Limb (tissue), 2 donors: ENCODE measurements around the gene TNFAIP2.
A peak's percentile ranks its signal among the peaks of the same experiment; 100 is the strongest.

Experiments
- DNase-seq, 2 donors: peaks; one replicate each; pipeline ENCODE4 v3.0.0-alpha.2; 2016; ENCODE audit errors: extremely low spot score in 2 of 2

Gene TNFAIP2

DNA sequence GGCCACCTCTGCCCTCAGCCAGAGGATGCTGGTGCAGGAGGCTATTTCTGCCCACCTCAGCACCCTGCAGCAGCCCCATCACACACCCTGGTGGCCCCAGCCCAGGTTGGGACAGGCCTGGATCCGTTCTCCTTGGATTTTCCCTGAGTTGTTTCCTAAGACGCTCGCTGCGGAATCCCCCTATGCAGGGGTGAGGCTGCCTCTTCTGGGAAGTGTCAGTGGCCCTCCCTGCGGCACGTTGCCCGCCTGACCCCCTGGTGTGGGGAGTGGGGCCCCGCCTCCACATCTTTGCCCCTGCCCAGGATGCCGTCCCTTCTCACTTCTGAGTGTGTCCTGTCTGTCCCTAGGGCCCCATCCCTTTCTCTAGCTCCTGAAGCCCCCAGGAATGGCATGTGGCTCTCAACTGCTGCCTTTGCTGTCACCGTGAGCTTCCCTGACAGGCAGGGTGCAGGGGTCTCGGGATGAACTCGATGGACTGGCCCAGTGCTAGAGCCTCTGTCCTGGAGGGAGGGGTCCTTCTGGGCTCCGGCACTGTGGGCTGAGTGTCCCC lies 29.3 kb upstream of the TNFAIP2 start:
- DNase-seq = no peak

DNA sequence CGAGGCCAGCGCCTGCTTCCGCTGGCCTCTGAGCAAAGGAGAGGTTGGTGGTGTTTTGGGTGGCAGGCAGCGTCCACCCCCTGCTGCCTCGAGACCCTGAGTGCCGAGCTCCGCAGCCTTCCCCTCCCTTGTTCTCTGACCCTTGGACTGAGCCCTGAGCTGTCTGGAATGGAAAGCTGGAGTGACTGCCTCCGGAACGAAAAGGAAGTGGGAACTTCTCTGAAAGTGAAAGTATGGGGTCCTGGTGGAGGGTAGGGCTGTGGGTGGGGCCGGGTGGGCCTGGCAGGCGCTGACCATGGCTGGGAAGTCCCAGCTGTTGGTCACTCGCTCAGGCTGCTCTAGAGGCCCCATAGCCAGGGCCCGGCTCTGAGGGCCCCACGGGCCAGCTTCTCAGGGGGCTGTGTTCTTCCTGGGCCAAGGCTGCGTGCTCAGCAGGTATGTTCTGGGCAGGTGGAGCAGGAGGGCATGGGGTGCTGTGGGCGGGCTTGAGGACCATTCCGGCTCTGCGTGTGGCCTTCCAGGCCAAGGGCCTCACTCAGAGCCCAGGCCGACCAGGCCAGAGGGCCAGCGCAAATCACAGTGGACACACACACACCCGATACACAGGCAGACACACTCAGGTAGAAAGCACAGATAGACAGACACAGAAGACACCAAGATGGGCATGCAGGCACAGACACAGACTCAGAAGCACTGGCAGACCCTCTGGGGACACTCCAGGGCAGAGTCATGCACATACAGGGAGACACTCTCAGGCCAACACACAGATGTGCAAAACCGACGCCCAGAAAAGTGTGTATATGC lies 28.7 kb upstream of the TNFAIP2 start, which contains the start of gene EXOC3L4:
EXOC3L4 (plus strand) TSS at position 320 of the 804 bp plus-strand sequence. CDS start 5,495 bp downstream, outside the sequence.
- DNase-seq = no peak

DNA sequence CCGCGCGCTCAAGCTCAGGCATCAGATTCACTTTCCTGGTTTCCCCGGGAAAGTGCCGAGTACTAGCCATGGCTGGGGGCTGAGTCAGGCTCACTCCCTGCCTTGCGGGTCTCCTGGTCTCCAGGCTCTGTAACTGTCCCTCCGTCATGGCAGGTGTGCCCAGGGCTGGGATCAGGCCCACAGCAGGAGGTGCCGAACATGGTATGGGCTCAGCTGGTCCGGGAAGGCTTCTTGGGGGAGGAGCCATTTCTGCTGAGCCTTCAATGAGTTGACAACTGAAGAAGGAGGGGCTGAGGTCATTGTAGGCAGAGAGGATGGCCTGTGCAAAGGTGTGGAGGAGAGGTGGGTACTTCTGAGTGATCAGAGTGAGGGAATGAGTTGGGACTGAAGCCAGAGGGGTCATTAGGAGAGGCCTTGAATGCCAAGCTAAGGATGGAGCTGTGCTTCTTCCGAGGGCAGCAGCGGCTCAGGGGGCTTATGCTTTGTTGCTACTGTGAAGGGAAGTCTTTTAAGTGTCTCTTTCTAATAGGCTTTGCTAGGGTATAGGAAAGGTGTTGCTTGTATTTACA lies 28.0 kb upstream of the TNFAIP2 start:
- no peak for DNase-seq

DNA sequence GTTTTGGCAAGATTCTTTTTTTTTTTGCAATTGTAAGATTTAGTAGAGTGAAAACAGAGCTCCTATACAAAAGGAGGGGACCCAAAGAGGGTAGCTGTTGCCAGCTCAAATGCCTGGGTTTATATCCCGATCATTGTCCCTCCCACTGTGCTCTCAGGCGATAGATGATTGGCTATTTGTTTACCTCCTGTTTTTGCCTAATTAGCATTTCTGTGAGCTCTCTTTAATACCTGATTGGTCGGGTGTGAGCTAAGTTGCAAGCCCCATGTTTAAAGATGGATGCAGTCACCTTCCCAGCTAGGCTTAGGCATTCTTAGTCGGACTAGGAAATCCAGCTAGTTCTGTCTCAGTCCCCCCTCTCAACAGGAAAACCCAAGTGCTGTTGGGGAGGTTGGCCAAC lies 26.9 kb upstream of the TNFAIP2 start:
- no peak for DNase-seq

DNA sequence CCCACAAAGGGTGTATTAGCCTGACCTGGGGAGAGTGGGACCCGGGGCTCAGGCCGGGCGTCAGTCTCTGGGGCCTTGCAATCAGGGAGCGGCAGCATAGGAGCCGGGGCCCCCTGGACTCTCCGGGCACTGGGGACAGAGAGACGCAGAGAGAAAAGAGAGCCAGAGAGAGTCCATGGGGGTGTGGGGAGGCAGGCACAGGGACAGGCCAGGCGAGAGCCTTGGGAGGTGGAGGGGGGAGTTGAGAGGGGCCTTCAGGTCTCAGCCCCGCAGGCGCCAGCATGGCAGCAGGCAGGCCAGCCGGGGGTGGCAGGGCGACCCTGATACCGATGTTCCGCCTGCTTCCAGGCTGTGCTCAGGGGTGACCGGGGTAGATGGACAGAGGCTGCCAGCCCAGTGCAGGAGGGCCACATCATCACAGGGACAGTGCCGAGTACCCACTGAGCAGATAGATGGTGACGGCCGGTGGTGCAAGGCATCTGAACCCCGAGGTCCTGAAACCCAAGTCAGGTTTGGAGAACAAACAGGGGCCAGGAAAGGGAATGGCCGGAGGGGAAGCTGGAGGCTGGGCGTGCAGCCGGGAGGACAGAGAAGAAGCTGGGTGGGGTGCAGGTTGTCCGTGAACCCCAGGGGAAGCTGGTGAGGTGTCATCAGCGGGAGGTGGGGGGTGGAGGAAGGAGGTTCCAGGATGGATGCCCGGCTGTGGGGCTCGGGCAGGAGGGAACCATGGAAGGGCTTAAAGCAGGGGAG lies 25.8 kb upstream of the TNFAIP2 start:
- DNase-seq = no peak

DNA sequence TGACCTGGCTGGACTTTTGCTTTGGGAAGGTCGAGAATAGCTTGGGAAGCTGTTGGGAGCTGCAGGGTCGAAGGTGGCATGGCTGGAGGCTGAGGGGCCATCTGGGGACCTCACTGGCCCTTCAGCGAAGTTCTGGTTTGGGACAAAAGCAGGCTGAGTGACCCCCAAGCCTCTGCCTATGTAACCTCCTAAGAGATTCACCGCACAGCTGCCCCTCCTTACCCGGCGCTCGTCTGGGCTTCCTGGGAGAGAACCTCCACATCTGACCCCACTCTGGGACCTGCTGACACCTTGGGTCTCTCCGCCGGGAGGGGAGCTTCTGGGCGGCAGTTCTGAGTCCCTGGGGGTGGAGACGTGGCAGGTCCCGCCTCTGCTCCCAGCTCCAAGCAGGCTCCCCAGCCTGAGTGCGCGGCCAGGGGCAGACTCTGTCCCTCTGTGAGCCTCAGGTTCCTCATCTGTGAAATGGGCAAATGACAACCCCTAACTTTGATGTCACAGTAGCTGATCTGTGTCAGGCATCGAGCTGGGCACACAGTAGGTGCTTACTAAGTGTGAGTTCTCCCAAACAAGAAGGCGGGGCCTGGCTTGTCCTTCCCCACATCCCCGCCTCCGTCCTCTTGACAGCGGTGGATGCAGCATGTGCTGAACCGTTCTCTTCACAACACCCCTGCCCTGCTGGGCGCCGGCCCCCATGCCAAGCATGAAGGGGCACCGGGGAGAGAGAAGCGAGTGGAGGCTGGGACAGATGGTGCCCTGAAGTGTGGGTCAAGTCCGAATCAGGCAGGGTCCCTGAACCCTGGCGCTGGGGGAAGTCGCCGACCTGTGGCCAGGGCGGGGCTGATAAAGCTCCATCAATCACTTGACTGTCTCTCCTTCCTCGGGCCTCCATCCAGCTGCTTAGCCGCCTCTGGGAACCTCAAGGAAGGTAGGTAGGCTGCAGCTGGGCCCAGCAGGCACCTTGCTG lies 25.0 kb upstream of the TNFAIP2 start:
- no peak for DNase-seq

DNA sequence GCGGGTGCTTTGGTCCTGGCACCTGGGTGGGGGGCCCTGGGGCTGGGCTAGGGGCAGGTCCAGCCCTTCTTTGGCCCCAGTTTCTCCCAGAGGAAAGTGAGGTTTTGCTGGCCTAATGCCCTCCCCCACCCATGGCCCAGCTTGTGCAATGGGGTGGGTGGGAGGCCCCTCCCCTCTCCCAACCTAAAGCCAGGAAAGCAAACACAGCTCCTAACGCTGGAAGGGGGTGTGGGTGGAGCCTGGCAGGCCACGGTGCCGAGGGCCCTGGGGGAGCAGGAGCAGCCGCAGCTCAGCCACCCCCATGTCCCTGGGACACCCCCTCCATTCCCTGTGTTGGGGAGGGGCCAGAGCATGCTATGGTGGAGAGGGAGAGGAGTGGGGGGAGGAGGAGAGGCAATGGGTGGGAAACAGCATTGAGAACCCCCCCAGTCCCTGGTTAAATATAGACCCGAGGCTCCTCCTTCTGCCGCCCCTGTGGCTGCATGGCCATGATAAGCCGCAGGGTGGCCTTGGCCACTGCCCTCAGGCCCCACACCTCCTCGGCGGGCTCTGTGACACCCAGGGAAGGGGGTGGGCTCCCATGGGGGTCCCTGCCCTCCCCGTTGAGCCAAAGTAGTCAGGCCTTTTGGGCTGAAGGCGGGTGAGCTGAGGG lies 24.1 kb upstream of the TNFAIP2 start:
- DNase-seq = no peak

DNA sequence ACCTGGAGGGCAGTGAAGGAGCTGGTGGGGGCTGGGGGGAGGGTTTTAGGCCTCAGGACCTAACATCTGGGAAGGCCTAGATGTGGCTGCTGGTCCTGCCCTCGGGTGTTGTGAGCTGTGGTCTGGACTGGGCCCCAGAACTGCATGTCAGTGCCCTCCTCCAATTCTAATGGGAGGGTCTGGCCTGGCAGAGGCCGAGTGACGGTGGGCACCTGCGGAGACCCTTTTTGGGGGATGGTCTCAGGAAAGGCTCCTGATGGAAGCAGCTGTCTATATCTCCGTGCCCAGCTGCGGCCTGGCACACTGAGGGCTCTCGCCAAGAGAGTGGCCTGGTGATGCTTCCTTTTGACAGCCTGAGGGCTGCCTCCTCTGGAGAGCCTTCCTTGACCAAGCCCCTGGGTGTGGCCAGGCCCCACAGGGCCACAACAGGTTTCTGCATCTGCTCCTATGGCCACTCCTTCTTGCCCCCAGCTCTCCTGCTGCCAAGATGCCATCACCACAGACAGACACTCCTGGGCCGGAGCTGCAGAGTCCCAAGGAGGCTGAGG lies 23.5 kb upstream of the TNFAIP2 start:
- no peak for DNase-seq

DNA sequence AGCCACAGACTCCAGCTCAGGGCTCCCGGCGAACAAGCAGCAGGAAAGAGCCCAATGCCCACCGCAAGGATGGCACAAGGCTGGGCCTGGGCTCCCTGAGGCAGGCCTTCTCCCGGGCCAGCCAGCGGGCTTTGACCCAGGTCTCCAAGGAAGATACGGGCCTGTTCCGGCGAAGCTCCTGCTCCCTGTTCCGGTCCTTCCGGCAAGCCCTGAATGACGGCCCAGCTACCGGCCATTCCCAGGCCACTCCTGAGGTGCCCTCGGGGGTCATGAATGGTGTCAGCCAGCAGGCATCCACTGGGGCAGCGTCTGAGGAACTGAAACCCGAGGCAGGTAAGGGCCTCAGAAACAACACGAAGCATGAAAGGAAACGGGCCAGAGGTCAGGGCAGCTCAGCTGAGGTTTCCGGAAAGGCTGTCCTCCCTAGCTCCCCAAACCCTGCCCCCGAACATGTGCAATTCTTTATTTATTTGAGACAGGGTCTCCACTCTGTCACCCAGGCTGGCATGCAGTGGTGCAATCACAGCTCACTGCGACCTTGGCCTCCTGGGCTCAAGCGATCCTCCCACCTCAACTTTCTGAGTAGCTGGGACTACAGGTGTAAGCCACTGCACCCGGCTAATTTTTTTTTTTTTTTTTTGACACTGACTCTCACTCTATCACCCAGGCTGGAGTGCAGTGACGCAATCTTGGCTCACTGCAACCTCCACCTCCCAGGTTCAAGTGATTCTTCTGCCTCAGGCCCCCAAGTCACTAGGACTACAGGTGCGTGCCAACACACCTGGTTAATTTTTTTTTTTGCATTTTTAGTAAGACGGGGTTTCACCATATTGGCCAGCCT lies 22.8 kb upstream of the TNFAIP2 start:
- no peak for DNase-seq

DNA sequence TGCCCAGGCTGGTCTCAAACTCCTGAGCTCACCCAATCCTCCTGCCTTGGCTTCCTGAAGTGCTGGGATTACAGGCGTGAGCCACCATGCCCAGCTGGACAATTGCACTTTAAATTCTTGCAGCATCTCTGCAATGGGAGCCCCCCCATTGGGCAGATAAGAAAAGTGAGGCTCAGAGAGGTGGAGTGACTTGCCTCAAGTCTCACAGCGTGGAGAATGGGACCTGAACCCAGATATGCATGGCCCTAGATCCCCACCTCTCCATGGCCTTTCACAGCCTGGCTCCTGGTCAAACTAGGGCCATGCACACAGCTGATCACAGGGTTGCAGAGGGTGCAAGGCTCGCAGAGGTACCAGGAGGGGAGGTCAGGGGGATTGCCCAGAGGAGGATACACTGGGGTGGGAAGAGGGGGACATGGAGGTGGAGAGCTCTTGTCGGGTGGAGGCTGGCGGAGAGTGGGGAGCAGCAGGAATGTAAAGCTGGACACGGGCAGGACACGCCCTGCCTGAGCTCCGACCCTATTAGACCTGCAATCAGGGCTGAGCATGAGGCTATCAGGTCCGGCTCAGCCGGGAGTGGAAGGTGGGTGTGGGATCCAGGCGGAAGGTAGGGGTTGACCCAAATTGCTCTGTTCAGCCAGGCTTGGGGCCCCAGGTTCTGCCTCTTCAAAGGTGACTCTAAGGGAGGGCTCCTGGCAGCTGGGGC lies 21.9 kb upstream of the TNFAIP2 start:
- no peak for DNase-seq

DNA sequence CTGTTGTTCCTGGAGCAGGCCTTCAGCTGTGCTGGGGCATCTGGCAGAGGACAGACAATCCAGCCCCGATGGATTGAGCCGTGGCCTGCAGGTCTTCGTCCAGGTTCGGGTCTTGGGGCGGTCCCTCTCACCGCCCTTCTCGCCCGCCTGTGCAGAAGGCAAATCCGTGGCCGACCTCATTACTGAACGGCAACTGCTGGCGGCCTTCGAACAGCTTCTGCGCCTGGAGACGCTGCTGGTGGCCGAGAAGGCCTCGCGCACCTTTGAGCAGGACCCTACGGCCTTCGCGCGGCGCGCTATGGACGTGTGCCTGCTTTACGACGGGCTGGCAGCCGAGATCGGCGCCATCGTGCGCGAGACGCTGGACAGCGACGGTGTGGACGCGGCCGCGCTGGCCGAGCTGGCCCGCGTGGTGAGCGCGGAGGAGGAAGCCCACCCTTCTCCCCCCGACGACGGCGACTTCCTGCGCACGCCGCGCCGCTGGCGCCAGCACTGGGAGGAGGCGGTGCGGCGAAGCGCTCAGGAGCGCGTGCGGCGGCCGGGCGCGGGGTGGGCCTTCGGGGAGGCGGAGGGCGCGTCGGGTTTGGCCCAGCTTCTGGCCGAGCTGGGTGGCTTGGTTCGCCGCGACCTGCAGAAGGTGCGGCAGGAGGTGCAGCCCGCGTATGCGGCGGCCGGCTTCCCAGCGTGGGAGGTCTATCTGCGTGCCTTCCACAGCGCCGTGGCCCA lies 21.1 kb upstream of the TNFAIP2 start:
- DNase-seq = no peak

DNA sequence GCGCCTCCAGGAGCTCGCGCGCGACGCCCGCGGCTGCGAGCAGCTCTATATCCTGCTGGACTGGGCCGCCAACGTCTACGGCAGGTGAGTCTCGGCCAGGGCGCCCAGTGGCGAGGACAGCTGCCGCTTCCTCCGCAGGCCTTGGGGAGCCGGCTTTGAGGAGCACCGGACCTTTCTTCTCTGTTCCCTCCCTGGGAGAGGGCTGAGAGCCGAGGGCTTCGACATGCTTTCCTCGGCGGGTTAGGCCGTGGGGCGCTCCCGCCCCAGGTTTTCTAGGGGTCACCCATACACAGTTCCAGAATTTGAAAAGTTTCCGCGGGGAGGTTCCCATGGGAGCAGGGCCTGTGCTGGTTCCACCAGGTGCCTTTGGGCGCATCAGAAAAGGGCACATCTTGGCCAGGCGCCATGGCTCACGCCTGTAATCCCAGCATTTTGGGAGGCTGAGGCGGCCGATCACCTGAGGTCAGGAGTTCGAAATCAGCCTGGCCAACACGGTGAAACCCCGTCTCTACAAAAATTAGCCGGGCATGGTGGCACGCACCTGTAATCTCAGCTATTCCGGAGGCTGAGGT lies 20.5 kb upstream of the TNFAIP2 start:
- DNase-seq = no peak

DNA sequence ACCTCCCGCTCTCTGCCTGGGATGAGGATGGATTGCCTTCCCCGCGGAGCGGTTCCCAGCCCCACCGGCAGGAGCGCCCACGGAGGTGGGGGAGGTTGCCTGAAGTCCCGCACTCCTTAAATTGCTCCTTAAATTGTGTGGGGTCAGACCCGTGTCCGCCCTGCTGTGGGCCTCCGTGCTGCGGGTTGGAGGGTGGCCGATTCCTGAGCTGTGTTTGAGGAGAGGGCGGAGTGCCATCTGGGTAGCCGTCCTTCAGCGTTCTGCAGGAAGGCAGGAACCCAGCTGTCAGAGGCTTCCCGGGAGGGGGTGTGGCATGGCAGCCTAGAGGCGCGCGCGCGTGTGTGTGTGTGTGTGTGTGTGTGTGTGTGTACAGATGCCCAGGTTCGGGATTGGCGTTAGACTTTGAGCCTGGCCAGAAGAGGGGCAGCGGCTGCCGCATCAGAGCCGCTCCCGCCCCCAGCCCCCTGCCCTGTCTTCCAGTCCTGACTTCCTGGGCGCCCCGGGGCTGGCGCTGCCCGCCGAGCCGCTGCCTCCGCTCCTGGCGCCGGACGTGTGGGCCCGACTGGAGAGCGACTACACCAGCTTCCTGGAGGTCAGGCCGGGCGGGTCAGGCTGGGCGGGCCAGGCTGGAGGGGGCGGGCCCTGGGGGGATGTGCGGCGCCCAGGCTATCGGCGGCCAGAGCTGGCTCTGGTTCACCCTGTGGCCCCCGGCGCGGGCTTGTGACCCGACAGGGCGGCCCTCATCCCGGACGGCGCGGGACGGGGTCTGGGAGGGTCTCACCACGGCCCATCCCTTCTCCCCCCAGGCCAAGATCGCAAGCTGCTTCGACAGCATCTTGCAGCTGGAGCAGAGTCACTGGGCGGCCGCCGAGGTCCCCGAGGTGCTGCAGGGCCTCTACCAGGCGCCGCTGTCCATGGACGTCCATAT lies 19.5 kb upstream of the TNFAIP2 start:
- DNase-seq = peak; percentile 40 to 76

DNA sequence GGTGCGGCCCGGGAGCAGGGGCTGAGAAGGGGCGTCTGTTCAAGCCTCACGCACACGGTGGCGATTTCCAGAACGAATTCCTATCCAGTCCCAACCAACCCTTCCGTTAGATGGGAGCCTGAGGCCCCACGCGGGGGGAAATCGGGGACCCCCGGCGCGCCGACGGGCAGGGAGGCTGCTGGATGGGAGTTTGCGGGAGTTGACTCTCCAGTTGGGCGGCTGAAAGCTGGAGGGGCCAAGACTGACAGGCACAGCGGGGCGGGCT lies 18.9 kb upstream of the TNFAIP2 start:
- DNase-seq = no peak

DNA sequence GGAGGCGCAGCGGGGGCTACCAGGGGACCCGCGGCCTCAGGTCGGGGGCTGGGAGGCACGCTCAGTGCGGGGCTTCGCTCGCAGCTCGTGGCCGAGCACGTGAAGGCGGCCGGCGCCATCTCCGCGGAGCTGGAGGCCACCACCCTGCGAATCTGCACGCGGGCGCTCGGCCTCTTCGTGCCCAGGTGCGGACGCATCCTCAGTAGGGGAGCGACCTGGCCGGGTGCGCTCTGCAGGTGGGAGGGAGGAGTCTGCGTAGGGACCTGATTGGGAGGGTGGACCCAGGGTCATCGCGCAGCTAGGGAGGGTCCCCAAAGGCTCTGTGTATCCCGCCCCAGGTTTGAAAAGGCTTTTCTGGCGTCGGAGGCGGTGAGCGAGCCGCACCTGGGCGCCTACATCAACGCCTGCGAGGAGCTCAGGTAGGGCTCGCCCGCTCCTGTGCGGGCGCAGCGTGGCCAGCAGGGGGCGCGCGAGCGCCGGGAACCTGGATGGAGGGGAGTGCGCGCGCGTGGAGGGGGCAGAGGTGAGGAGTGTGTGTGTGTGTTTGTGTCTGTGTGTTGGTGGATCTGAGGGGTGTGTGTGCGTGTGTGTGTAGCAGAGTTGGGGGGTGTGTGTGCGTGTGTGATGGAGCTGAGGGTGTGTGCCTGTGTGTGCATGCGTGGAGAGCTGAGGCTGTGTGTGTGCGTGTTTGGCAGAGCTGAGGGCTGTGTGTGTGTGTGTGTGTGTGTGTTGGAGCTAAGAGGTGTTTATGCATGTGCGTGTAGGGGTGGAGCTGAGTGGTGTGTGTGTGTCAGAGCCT lies 18.4 kb upstream of the TNFAIP2 start:
- DNase-seq = peak; percentile 44 to 84

DNA sequence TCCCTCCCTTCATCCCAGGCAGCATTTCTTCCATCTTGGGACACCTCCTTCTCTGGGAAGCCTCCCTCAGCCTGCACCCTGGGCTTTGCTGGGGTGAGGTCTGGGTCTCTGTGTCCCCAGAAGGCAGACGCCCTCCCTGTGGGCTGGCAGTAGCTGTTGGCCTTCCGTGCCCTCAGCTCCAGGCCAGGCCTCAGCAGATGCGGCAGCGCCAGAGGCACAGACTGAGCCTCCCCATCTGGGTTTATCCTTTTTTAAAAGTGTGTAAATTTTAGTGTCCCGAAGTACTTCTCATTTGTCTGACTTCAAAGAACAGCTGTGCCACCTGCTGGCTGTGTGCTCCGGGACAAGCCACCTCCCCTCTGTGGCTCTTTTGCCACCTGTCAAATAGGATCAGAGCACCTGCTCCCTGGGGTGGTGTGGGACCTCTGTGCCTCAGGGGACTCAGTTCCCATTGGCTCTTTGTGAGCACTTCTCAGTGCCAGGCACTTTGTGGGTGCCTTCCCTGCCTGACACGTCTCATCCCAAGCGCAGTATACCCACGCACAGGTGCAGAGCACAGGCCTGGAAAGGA lies 17.6 kb upstream of the TNFAIP2 start:
- DNase-seq = no peak
